ENCODE results near the gene PAK5. TPM values are rescaled to one million over a fixed set of nuclear protein-coding genes. Genes with fewer than 3 reads are reported as not detected.

PAK5 gene
- polyA plus RNA-seq, 1 of the 3 experiments (the other 2 are of a cell fraction) = 0.03 TPM

- H3K4me1 ChIP-seq (ENCODE audit: control insufficient read depth in 1 of 2, insufficient read depth in 2 of 2, low read depth in 1 of 2, low read length in 1 of 2) = no peaks in the 10 kb centered on the region
- H3K9ac ChIP-seq = no peak overlapping the region
- H4K20me1 ChIP-seq (ENCODE audit: insufficient read depth) = no peaks in the 10 kb centered on the region
- no peaks in the 10 kb centered on the region for H3K79me2 ChIP-seq (ENCODE audit: insufficient read depth)
- H3K27me3 ChIP-seq (ENCODE audit: insufficient read depth) = no peaks in the 10 kb centered on the region
- ChIA-PET CTCF (interaction anchor here (1.0 to 1.2 kb wide), 3 partner anchors 14 to 291 kb away, joined by 3 to 5 read pairs (median 3); no protein-coding TSS in a partner anchor), POLR2A (no interaction called here)
- H3K4me3 ChIP-seq (ENCODE audit: low read depth in 2 of 2, low read length in 1 of 2) = no peak overlapping the region
- H3K9me3 ChIP-seq = no peaks in the 10 kb centered on the region
- no peak for TF ChIP-seq JUND (IDR thresholded peaks at IDR 0.05)
- TF ChIP-seq USF2 (IDR thresholded peaks at IDR 0.05; ENCODE audit: borderline replicate concordance, low read depth, low read length) = no peak
- no peak overlapping the region for H2AFZ ChIP-seq (ENCODE audit: low read depth)
- H3F3A ChIP-seq (replicated peaks; ENCODE audit: insufficient read depth) = no peaks in the 10 kb centered on the region
- no peaks in the 10 kb centered on the region for H3K36me3 ChIP-seq (replicated peaks in 1 of 2; ENCODE audit: control insufficient read depth in 1 of 2, insufficient read depth in 2 of 2, low read length in 1 of 2)
- H3K4me2 ChIP-seq = no peak overlapping the region
- no peak for DNase-seq
- H3K9me2 ChIP-seq = no peaks in the 10 kb centered on the region
- no peak overlapping the region for H3K27ac ChIP-seq (ENCODE audit: low read depth in 2 of 2, low read length in 1 of 2)
These were observed 139.7 kb downstream of the PAK5 start for GRCh38 chr20:9699181-9699580.

GRCh38 chr20:9689041-9689440 is 149.8 kb downstream of the PAK5 start:
- Histone ChIP-seq H3K27ac (ENCODE audit: low read depth in 2 of 2, low read length in 1 of 2) (no peak overlapping the region), H3K36me3 (replicated peaks in 1 of 2; ENCODE audit: control insufficient read depth in 1 of 2, insufficient read depth in 2 of 2, low read length in 1 of 2) (no peaks in the 10 kb centered on the region), H4K20me1 (ENCODE audit: insufficient read depth) (no peaks in the 10 kb centered on the region), H3K4me1 (ENCODE audit: control insufficient read depth in 1 of 2, insufficient read depth in 2 of 2, low read depth in 1 of 2, low read length in 1 of 2) (no peaks in the 10 kb centered on the region), H3K9me2 (no peaks in the 10 kb centered on the region), H2AFZ (ENCODE audit: low read depth) (no peak overlapping the region), H3K4me3 (ENCODE audit: low read depth in 2 of 2, low read length in 1 of 2) (no peak overlapping the region), H3K9me3 (no peaks in the 10 kb centered on the region), H3K4me2 (no peak overlapping the region), H3F3A (replicated peaks; ENCODE audit: insufficient read depth) (no peaks in the 10 kb centered on the region), H3K79me2 (ENCODE audit: insufficient read depth) (no peaks in the 10 kb centered on the region), H3K9ac (no peak overlapping the region), H3K27me3 (ENCODE audit: insufficient read depth) (no peaks in the 10 kb centered on the region)
- 31% methylated on average over 5 of the region's 5 CpGs for WGBS (ENCODE audit: low lambda C conversion rate)
- TF ChIP-seq RCOR1 (IDR thresholded peaks at IDR 0.05; ENCODE audit: low read length) = no peak
- no peak for DNase-seq
- ChIA-PET CTCF (no interaction called here), POLR2A (no interaction called here)

- H3K4me3 ChIP-seq (ENCODE audit: low read depth in 2 of 2, low read length in 1 of 2) = no peak overlapping the region
- CTCF ChIA-PET = interaction anchor here (1.2 kb wide), 1 partner anchor 9 kb away, joined by 3 read pairs; no protein-coding TSS in a partner anchor
- no peak overlapping the region for H3K27ac ChIP-seq (ENCODE audit: low read depth in 2 of 2, low read length in 1 of 2)
- no peaks in the 10 kb centered on the region for H3K9me3 ChIP-seq
- no peaks in the 10 kb centered on the region for H3K79me2 ChIP-seq (ENCODE audit: insufficient read depth)
- no peaks in the 10 kb centered on the region for H4K20me1 ChIP-seq (ENCODE audit: insufficient read depth)
- WGBS (ENCODE audit: low lambda C conversion rate) = 28% methylated on average over 2 of the region's 2 CpGs
- H3K9me2 ChIP-seq = no peaks in the 10 kb centered on the region
- POLR2A ChIA-PET = no interaction called here
- no peak overlapping the region for H3K4me2 ChIP-seq
- H3F3A ChIP-seq (replicated peaks; ENCODE audit: insufficient read depth) = no peaks in the 10 kb centered on the region
- DNase-seq = no peak
- no peaks in the 10 kb centered on the region for H3K4me1 ChIP-seq (ENCODE audit: control insufficient read depth in 1 of 2, insufficient read depth in 2 of 2, low read depth in 1 of 2, low read length in 1 of 2)
- H3K36me3 ChIP-seq (replicated peaks in 1 of 2; ENCODE audit: control insufficient read depth in 1 of 2, insufficient read depth in 2 of 2, low read length in 1 of 2) = no peaks in the 10 kb centered on the region
- no peaks in the 10 kb centered on the region for H3K27me3 ChIP-seq (ENCODE audit: insufficient read depth)
- no peak overlapping the region for H3K9ac ChIP-seq
- no peak overlapping the region for H2AFZ ChIP-seq (ENCODE audit: low read depth)
- TF ChIP-seq USF2 (IDR thresholded peaks at IDR 0.05; ENCODE audit: borderline replicate concordance, low read depth, low read length) = no peak
- no peak for TF ChIP-seq RXRA (IDR thresholded peaks at IDR 0.05; ENCODE audit: borderline replicate concordance, low read depth)
- no peak for TF ChIP-seq REST (IDR thresholded peaks at IDR 0.05; ENCODE audit: low read depth, low read length)
- no peak for TF ChIP-seq MEF2A (IDR thresholded peaks at IDR 0.05; ENCODE audit: borderline replicate concordance, low read depth)
- TF ChIP-seq FOXJ3 (CRISPR knock-in tag; IDR thresholded peaks at IDR 0.05) = no peak
- no peak for TF ChIP-seq FOSL2 (IDR thresholded peaks at IDR 0.05; ENCODE audit: borderline replicate concordance, low read depth)
- TF ChIP-seq CTCF (IDR thresholded peaks at IDR 0.05) = no peak
- no peak for TF ChIP-seq POLR2AphosphoS5 (IDR thresholded peaks at IDR 0.05; ENCODE audit: low read depth, low read length)
- no peak for TF ChIP-seq ELF1 (IDR thresholded peaks at IDR 0.05)
- TF ChIP-seq EP300 (IDR thresholded peaks at IDR 0.05; ENCODE audit: borderline replicate concordance in 1 of 2, low read depth in 1 of 2, low read length in 1 of 2) = no peak
- no peak for TF ChIP-seq GABPA (IDR thresholded peaks at IDR 0.05; ENCODE audit: low read depth)
- no peak for TF ChIP-seq MAX (IDR thresholded peaks at IDR 0.05; ENCODE audit: low read depth)
These were observed 152.0 kb downstream of the PAK5 start for GRCh38 chr20:9686866-9687265.

All from SK-N-SH (cell line).